ENCODE measurements around the gene ZNF672. TPM values are rescaled to one million over a fixed set of nuclear protein-coding genes. Genes with fewer than 3 reads are reported as not detected.
"Not testable (repeated sequence)": the region's sequence is repeated elsewhere in the genome, so short reads cannot be mapped to it uniquely, and the experiment has no call there.

ZNF672 gene
- polyA plus RNA-seq, result 10 to 100 TPM; 17.1 to 36.9 (median 29.3) TPM

- DNase-seq, result peak; percentile 94 to 96 (median 95)
- peak within 1 kb of the TSS in 1 of 5 donors; percentile 95 for H3K4me3 Mint-ChIP-seq
- H3K4me1 Mint-ChIP-seq, result peaks cover 25 to 33% of the 10 kb centered on the region in 2 donors
- no peaks in the 10 kb centered on the region for H3K36me3 Mint-ChIP-seq
- H3K9me3 Mint-ChIP-seq, result no peaks in the 10 kb centered on the region
- peak within 1 kb of the TSS in 4 of 6 donors; percentile 96 to 100 (median 99) for H3K27ac Mint-ChIP-seq
- H3K27me3 Mint-ChIP-seq (ENCODE audit: low read depth in 3 of 3), result peaks cover 6 to 13% (median 8%) of the 10 kb centered on the region in 3 donors
Measured at GRCh38 chr1:248837781-248838356, at the start of gene ZNF672. Gene ZNF672 (plus strand): TSS chr1:248838224. CDS start chr1:248847275, 9,051 bp downstream.

GRCh38 chr1:248788327-248788726, 49.7 kb upstream of the ZNF672 start:
- Mint-ChIP-seq H3K9me3 (no peaks in the 10 kb centered on the region), H3K27ac (no peak overlapping the region), H3K4me3 (no peak overlapping the region), H3K36me3 (no peaks in the 10 kb centered on the region), H3K27me3 (ENCODE audit: low read depth in 3 of 3) (peaks cover 0 to 8% (median 7%) of the 10 kb centered on the region in 3 donors), H3K4me1 (no peaks in the 10 kb centered on the region)
- DNase-seq, result no peak

- not testable (repeated sequence) for DNase-seq; H3K36me3 Mint-ChIP-seq; H3K4me3 Mint-ChIP-seq; H3K9me3 Mint-ChIP-seq; H3K27me3 Mint-ChIP-seq (ENCODE audit: low read depth in 3 of 3); H3K4me1 Mint-ChIP-seq; H3K27ac Mint-ChIP-seq
Measured at GRCh38 chr1:248789337-248789736, 48.7 kb upstream of the ZNF672 start.

GRCh38 chr1:248790456-248790855, 47.6 kb upstream of the ZNF672 start:
- Mint-ChIP-seq H3K27me3 (ENCODE audit: low read depth in 3 of 3) (peaks cover 0 to 11% (median 6%) of the 10 kb centered on the region in 3 donors), H3K9me3 (peaks cover 2 to 12% (median 4%) of the 10 kb centered on the region in 6 donors), H3K4me1 (no peaks in the 10 kb centered on the region), H3K36me3 (peaks cover 3 to 6% (median 4%) of the 10 kb centered on the region in 3 donors), H3K27ac (no peak overlapping the region), H3K4me3 (no peak overlapping the region)
- no peak for DNase-seq

GRCh38 chr1:248791010-248791409, 47.0 kb upstream of the ZNF672 start:
- Mint-ChIP-seq H3K27me3 (ENCODE audit: low read depth in 3 of 3) (peaks cover 0 to 11% (median 9%) of the 10 kb centered on the region in 3 donors), H3K27ac (no peak overlapping the region), H3K4me1 (no peaks in the 10 kb centered on the region), H3K9me3 (peaks cover 2 to 12% (median 4%) of the 10 kb centered on the region in 6 donors), H3K4me3 (no peak overlapping the region), H3K36me3 (peaks cover 3 to 6% (median 4%) of the 10 kb centered on the region in 3 donors)
- DNase-seq, result no peak

GRCh38 chr1:248792342-248792741, 45.7 kb upstream of the ZNF672 start:
- DNase-seq, result no peak
- H3K27ac Mint-ChIP-seq, result no peak overlapping the region
- H3K4me3 Mint-ChIP-seq, result no peak overlapping the region
- H3K9me3 Mint-ChIP-seq, result peaks cover 2 to 17% (median 5%) of the 10 kb centered on the region in 6 donors
- peaks cover 0 to 11% (median 11%) of the 10 kb centered on the region in 3 donors for H3K27me3 Mint-ChIP-seq (ENCODE audit: low read depth in 3 of 3)
- H3K4me1 Mint-ChIP-seq, result no peaks in the 10 kb centered on the region
- H3K36me3 Mint-ChIP-seq, result peaks cover 3 to 6% (median 4%) of the 10 kb centered on the region in 3 donors

GRCh38 chr1:248793592-248793991, 44.4 kb upstream of the ZNF672 start:
- peaks cover 2 to 9% (median 6%) of the 10 kb centered on the region in 3 donors for H3K27me3 Mint-ChIP-seq (ENCODE audit: low read depth in 3 of 3)
- H3K36me3 Mint-ChIP-seq, result peaks cover 3 to 6% (median 4%) of the 10 kb centered on the region in 3 donors
- no peak for DNase-seq
- peaks cover 2 to 17% (median 5%) of the 10 kb centered on the region in 6 donors for H3K9me3 Mint-ChIP-seq
- no peaks in the 10 kb centered on the region for H3K4me1 Mint-ChIP-seq
- no peak overlapping the region for H3K4me3 Mint-ChIP-seq
- H3K27ac Mint-ChIP-seq, result no peak overlapping the region

- H3K4me1 Mint-ChIP-seq; DNase-seq; H3K27ac Mint-ChIP-seq; H3K27me3 Mint-ChIP-seq (ENCODE audit: low read depth in 3 of 3); H3K36me3 Mint-ChIP-seq; H3K4me3 Mint-ChIP-seq: not testable (repeated sequence)
- peaks cover 2 to 17% (median 5%) of the 10 kb centered on the region in 6 donors for H3K9me3 Mint-ChIP-seq
Measured at GRCh38 chr1:248794663-248795062, 43.4 kb upstream of the ZNF672 start.

- H3K36me3 Mint-ChIP-seq, result peaks cover 3 to 4% (median 4%) of the 10 kb centered on the region in 3 donors
- H3K4me3 Mint-ChIP-seq, result no peak overlapping the region
- no peak for DNase-seq
- H3K9me3 Mint-ChIP-seq, result peaks cover 2 to 15% (median 5%) of the 10 kb centered on the region in 6 donors
- peaks cover 2 to 9% (median 5%) of the 10 kb centered on the region in 3 donors for H3K27me3 Mint-ChIP-seq (ENCODE audit: low read depth in 3 of 3)
- no peaks in the 10 kb centered on the region for H3K4me1 Mint-ChIP-seq
- no peak overlapping the region for H3K27ac Mint-ChIP-seq
Measured at GRCh38 chr1:248798791-248799190, 39.2 kb upstream of the ZNF672 start.

- H3K27me3 Mint-ChIP-seq (ENCODE audit: low read depth in 3 of 3), result peaks cover 0 to 13% (median 6%) of the 10 kb centered on the region in 3 donors
- H3K27ac Mint-ChIP-seq, result no peak overlapping the region
- DNase-seq, result no peak
- H3K4me1 Mint-ChIP-seq, result peaks cover 8 to 11% of the 10 kb centered on the region in 2 donors
- no peak overlapping the region for H3K4me3 Mint-ChIP-seq
- peaks cover 0 to 11% (median 1%) of the 10 kb centered on the region in 6 donors for H3K9me3 Mint-ChIP-seq
- H3K36me3 Mint-ChIP-seq, result no peaks in the 10 kb centered on the region
Measured at GRCh38 chr1:248800459-248800858, 37.6 kb upstream of the ZNF672 start.

- H3K27ac Mint-ChIP-seq, result no peak overlapping the region
- no peak overlapping the region for H3K4me3 Mint-ChIP-seq
- DNase-seq, result no peak
- peaks cover 0 to 5% (median 0%) of the 10 kb centered on the region in 6 donors for H3K9me3 Mint-ChIP-seq
- no peaks in the 10 kb centered on the region for H3K36me3 Mint-ChIP-seq
- H3K4me1 Mint-ChIP-seq, result peaks cover 8 to 14% of the 10 kb centered on the region in 2 donors
- H3K27me3 Mint-ChIP-seq (ENCODE audit: low read depth in 3 of 3), result peaks cover 0 to 8% (median 6%) of the 10 kb centered on the region in 3 donors
Measured at GRCh38 chr1:248802454-248802853, 35.6 kb upstream of the ZNF672 start.

- peaks cover 10 to 14% of the 10 kb centered on the region in 2 donors for H3K4me1 Mint-ChIP-seq
- H3K27me3 Mint-ChIP-seq (ENCODE audit: low read depth in 3 of 3); DNase-seq; H3K36me3 Mint-ChIP-seq; H3K9me3 Mint-ChIP-seq; H3K27ac Mint-ChIP-seq; H3K4me3 Mint-ChIP-seq: not testable (repeated sequence)
Measured at GRCh38 chr1:248803501-248803900, 34.5 kb upstream of the ZNF672 start.

GRCh38 chr1:248804771-248805681, 33.0 kb upstream of the ZNF672 start:
- Mint-ChIP-seq H3K36me3 (no peaks in the 10 kb centered on the region), H3K27ac (peak overlapping the region in 1 of 6 donors; percentile 35), H3K9me3 (peaks cover 0 to 3% (median 0%) of the 10 kb centered on the region in 6 donors), H3K4me1 (peaks cover 10 to 14% of the 10 kb centered on the region in 2 donors), H3K4me3 (peak overlapping the region in 1 of 5 donors; percentile 28), H3K27me3 (ENCODE audit: low read depth in 3 of 3) (peaks cover 0 to 8% (median 4%) of the 10 kb centered on the region in 3 donors)
- no peak for DNase-seq

- Mint-ChIP-seq H3K36me3 (no peaks in the 10 kb centered on the region), H3K27me3 (ENCODE audit: low read depth in 3 of 3) (peaks cover 0 to 8% (median 4%) of the 10 kb centered on the region in 3 donors), H3K4me3 (no peak overlapping the region), H3K9me3 (peaks cover 0 to 3% (median 0%) of the 10 kb centered on the region in 6 donors), H3K4me1 (peaks cover 10 to 14% of the 10 kb centered on the region in 2 donors), H3K27ac (no peak overlapping the region)
- DNase-seq, result no peak
Measured at GRCh38 chr1:248805876-248806275, 32.1 kb upstream of the ZNF672 start.

Data from immature natural killer cell (primary cell).